OCI-LY7 (cell line): Measurements from ENCODE around the gene GSX2. TPM values are rescaled to one million over a fixed set of nuclear protein-coding genes. Genes with fewer than 3 reads are reported as not detected.
"Not testable (repeated sequence)": the region's sequence is repeated elsewhere in the genome, so short reads cannot be mapped to it uniquely, and the experiment has no call there.

Source experiments
- BruUV-seq: library from RNA; stranded (reverse); fragments of 400-500 nt; replicated peaks from 2 replicates; lab custom pipeline; 2021; lab: Mats Ljungman, UMichigan
- CTCF ChIA-PET: fragments of 300-600 bp; sonication (Branson Sonifier 250); formaldehyde crosslinking; loops from one replicate; lab custom pipeline; 2022; ENCODE audit warnings: antibody characterized with exemption; ENCODE audit not compliant: unreplicated experiment; lab: Charles Lee
- POLR2A ChIA-PET: fragments of 300-600 bp; sonication (Branson Sonifier 250); formaldehyde crosslinking; loops from one replicate; lab custom pipeline; 2022; ENCODE audit warnings: antibody characterized with exemption; lab: Charles Lee
- DNase-seq: peaks from one replicate; pipeline ENCODE4 v3.0.0-alpha.2; 2015; ENCODE audit warnings: low spot score
- H2AFZ ChIP-seq: fragments of 200-600 bp; sonication (generic), shearing (Covaris generic); 2 replicates; pipeline ENCODE4 v1.6.1; 2014; ENCODE audit warnings: mild to moderate bottlenecking, antibody characterized with exemption, low read length, moderate library complexity
- H3K27ac ChIP-seq: fragments of 200-600 bp; sonication (generic); 2 replicates; pipeline ENCODE4 v1.5.1; 2014; ENCODE audit warnings: mixed run types, low read depth, mild to moderate bottlenecking, moderate library complexity, low read length, inconsistent platforms; ENCODE audit not compliant: poor library complexity, severe bottlenecking
- H3K36me3 ChIP-seq: fragments of 200-600 bp; sonication (generic); 2 replicates; pipeline ENCODE4 v1.6.1; 2014; ENCODE audit warnings: mild to moderate bottlenecking, antibody characterized with exemption, low read length, moderate library complexity, mixed read lengths; ENCODE audit not compliant: insufficient read depth
- H3K4me1 ChIP-seq: fragments of 200-600 bp; sonication (generic); 2 replicates; pipeline ENCODE4 v1.5.1; 2014; ENCODE audit warnings: mild to moderate bottlenecking, low read length; ENCODE audit not compliant: insufficient read depth, poor library complexity, severe bottlenecking
- H3K4me2 ChIP-seq: fragments of 200-600 bp; sonication (generic); 2 replicates; pipeline ENCODE4 v1.6.1; 2014; ENCODE audit warnings: mild to moderate bottlenecking, low read length
- H3K4me3 ChIP-seq: fragments of 200-600 bp; sonication (generic); 2 replicates; pipeline ENCODE4 v1.5.1; 2014; ENCODE audit warnings: mild to moderate bottlenecking, low read depth, low read length; ENCODE audit not compliant: poor library complexity, severe bottlenecking
- H3K79me2 ChIP-seq: fragments of 200-600 bp; sonication (generic); 2 replicates; pipeline ENCODE4 v1.6.1; 2016; ENCODE audit warnings: low read depth, mild to moderate bottlenecking, low read length, moderate library complexity, mixed read lengths; ENCODE audit not compliant: insufficient read depth
- H3K9me2 ChIP-seq: fragments of 200-600 bp; sonication (generic); 2 replicates; pipeline ENCODE4 v1.6.1; 2016; ENCODE audit warnings: mild to moderate bottlenecking, low read length, mixed read lengths; ENCODE audit not compliant: insufficient read depth
- H3K9me3 ChIP-seq: fragments of 200-600 bp; sonication (generic); 2 replicates; pipeline ENCODE4 v1.6.1; 2014; ENCODE audit warnings: mild to moderate bottlenecking, mixed run types, low read length, mixed read lengths
- H4K20me1 ChIP-seq: fragments of 200-600 bp; sonication (generic); 2 replicates; pipeline ENCODE4 v1.6.1; 2014; ENCODE audit warnings: mild to moderate bottlenecking, antibody characterized with exemption, low read length, moderate library complexity, mixed read lengths; ENCODE audit not compliant: insufficient read depth
- CTCF ChIP-seq: fragments of 200-600 bp; sonication (generic); conservative IDR thresholded peaks from 2 replicates; pipeline ENCODE4 v1.5.1; 2014; ENCODE audit warnings: mild to moderate bottlenecking, antibody characterized with exemption, low read length, moderate library complexity, mixed read lengths
- EZH2phosphoT487 ChIP-seq: fragments of 200-600 bp; sonication (generic); IDR thresholded peaks from 2 replicates; pipeline ENCODE4 v1.6.1; 2018; ENCODE audit warnings: low read depth, borderline replicate concordance, mild to moderate bottlenecking, mixed run types, antibody characterized with exemption, low read length, moderate library complexity, mixed read lengths
- intact Hi-C: fragments of 100-400 bp; cut with micrococcal nuclease; formaldehyde crosslinking; loops from one replicate; pipeline ENCODE4 v1.10.0; 2022; ENCODE audit not compliant: unreplicated experiment
- total RNA-seq, 2 experiments: library from RNA; depleted of rRNA in 1 of 2; stranded (reverse); fragments of >200 nt in 1 of 2; shearing (Covaris generic) in 1 of 2; gene quantifications; 2 replicates each; pipeline ENCODE4 v1.2.3, GENCODE V29; 2014 to 2022

GSX2 gene
- total RNA-seq, 2 experiments from 2014 or later = not detected

DNA sequence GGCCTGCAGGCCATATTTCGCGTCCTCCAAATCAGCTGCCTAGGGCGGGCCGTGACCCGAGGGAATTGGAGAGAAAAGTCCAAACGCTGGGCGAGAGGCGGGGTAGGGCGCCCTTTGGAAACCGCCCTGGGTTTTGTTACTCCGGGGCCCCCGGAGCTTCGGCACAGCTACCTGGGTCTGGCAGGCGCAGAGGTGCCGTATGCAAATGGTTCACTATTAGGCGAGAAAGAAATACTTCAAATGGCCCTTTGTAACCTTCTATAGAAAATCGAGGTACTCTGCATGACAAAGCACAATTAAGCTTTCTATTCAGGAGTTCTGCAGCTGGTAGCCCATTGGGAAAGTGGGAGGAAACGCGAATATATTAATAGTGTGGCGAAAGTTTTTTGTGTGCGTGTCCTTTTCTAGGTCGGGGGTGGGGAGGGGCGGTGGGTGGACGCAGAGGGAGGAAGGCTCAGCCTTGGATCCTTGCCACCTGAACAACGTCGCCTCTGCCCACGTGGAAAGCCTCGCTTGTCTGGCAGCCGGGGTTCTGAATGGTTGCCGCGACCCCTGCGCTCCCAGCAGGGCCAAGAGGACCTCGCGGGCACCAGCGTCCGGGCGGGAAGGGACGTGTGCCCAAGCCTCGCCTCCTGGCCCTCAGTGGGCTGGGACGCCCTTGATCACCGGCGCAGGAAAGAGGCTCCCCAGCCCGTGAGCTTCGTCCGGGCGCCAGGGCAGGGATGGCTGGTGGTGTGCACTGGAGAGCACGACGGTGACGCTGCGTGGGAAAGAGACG, 9.5 kb downstream of the GSX2 start:
- TF ChIP-seq EZH2phosphoT487 (no peak), CTCF (no peak)
- H3K9me3 ChIP-seq = no peaks in the 10 kb centered on the region
- H3K27ac ChIP-seq = no peak overlapping the region
- POLR2A ChIA-PET = no interaction called here
- H3K9me2 ChIP-seq = no peaks in the 10 kb centered on the region
- BruUV-seq = no TSS peak
- DNase-seq = no peak
- H3K4me3 ChIP-seq = no peak overlapping the region
- no peaks in the 10 kb centered on the region for H3K36me3 ChIP-seq
- peaks cover 24% of the 10 kb centered on the region for H3K4me1 ChIP-seq
- no peaks in the 10 kb centered on the region for H4K20me1 ChIP-seq
- intact Hi-C loops = no loop called here
- H3K4me2 ChIP-seq = no peak overlapping the region
- H2AFZ ChIP-seq = no peak overlapping the region
- CTCF ChIA-PET = no interaction called here
- H3K79me2 ChIP-seq = no peaks in the 10 kb centered on the region

- no peak overlapping the region for H3K4me2 ChIP-seq
- no peak overlapping the region for H3K4me3 ChIP-seq
- DNase-seq = no peak
- H3K4me1 ChIP-seq = peaks cover 18% of the 10 kb centered on the region
- ChIA-PET CTCF (no interaction called here), POLR2A (no interaction called here)
- intact Hi-C loops = no loop called here
- BruUV-seq = no TSS peak
- no peak overlapping the region for H3K27ac ChIP-seq
- no peaks in the 10 kb centered on the region for H3K36me3 ChIP-seq
- no peak overlapping the region for H2AFZ ChIP-seq
- no peaks in the 10 kb centered on the region for H4K20me1 ChIP-seq
- H3K79me2 ChIP-seq = no peaks in the 10 kb centered on the region
- H3K9me2 ChIP-seq = no peaks in the 10 kb centered on the region
- no peak for TF ChIP-seq CTCF
- TF ChIP-seq EZH2phosphoT487 = no peak
- H3K9me3 ChIP-seq = no peaks in the 10 kb centered on the region
Observed at GRCh38 chr4:54110019-54110416, 10.1 kb downstream of the GSX2 start.

- H3K9me2 ChIP-seq, H2AFZ ChIP-seq, H3K36me3 ChIP-seq, H3K4me2 ChIP-seq, BruUV-seq, intact Hi-C loops, H3K79me2 ChIP-seq, H4K20me1 ChIP-seq, H3K9me3 ChIP-seq, H3K4me1 ChIP-seq, CTCF ChIA-PET, H3K27ac ChIP-seq, H3K4me3 ChIP-seq, DNase-seq: not testable (repeated sequence)
- POLR2A ChIA-PET = interaction anchor here (0.6 to 0.7 kb wide), 2 partner anchors 15 to 20 kb away, joined by 3 read pairs; no protein-coding TSS in a partner anchor
Observed at GRCh38 chr4:54113206-54113605, 13.2 kb downstream of the GSX2 start.

DNA sequence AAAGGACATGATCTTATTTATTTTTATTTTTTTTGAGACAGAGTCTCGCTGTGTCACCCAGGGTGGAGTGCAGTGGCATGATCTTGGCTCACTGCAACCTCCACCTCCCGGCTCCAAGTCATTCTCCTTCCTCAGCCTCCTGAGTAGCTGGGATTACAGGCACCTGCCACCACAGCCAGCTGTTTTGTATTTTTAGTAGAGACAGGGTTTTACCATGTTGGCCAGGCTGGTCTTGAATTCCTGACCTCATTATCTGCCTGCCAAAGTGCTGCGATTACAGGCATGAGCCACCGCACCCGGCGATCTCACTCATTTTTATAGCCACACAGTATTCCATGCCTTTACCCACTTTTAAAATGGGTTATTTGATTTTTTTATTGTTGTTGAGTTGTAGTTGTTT, 16.3 kb downstream of the GSX2 start:
- H4K20me1 ChIP-seq, H3K9me2 ChIP-seq, intact Hi-C loops, H3K79me2 ChIP-seq, H3K4me1 ChIP-seq, H3K27ac ChIP-seq, H3K36me3 ChIP-seq, BruUV-seq, H3K9me3 ChIP-seq, H2AFZ ChIP-seq, CTCF ChIA-PET, H3K4me2 ChIP-seq, DNase-seq, POLR2A ChIA-PET, H3K4me3 ChIP-seq: not testable (repeated sequence)
